ENCODE results near the gene RPP14. TPM values are rescaled to one million over a fixed set of nuclear protein-coding genes. Genes with fewer than 3 reads are reported as not detected.

Gene RPP14
- total and polyA plus RNA-seq, 10 of the 15 experiments (the other 5 are each of a cell fraction or from before 2014, with no cell fraction given) = 9.1 to 21.2 (median 12.7) TPM

GRCh38 chr3:58329150-58329921 lies 23.3 kb downstream of the RPP14 start:
- H3K9me3 ChIP-seq (replicated peaks; ENCODE audit: control insufficient read depth, insufficient read depth, low read length) = no peaks in the 10 kb centered on the region
- ChIA-PET RAD21 (ENCODE audit: unreplicated experiment) (no interaction called here), SMC1A (ENCODE audit: uncharacterized antibody, unreplicated experiment) (no interaction called here), CTCF (interaction anchor here (0.9 to 4.3 kb wide), 5 partner anchors 9 to 205 kb away, joined by 3 to 20 read pairs (median 4); partner anchors contain the start of genes HTD2 and RPP14), POLR2A (interaction anchor here (0.6 kb wide), 1 partner anchor 676 kb away, joined by 4 read pairs; no protein-coding TSS in a partner anchor)
- DNase-seq (ENCODE audit: low read depth, low spot score) (no peak), FAIRE-seq (peak; percentile 35), ATAC-seq (no peak)
- no peaks in the 10 kb centered on the region for H4K20me1 ChIP-seq (ENCODE audit: control insufficient read depth, insufficient read depth)
- peaks cover 5% of the 10 kb centered on the region for H3K79me2 ChIP-seq (ENCODE audit: control insufficient read depth, insufficient read depth, low read length)
- intact Hi-C loops (cut with micrococcal nuclease; ENCODE audit: unreplicated experiment) (no loop called here), in situ Hi-C loops (cut with MboI) (loop anchor here (5.0 to 10.0 kb wide), 3 partner anchors 83 to 205 kb away; partner anchors contain the start of gene ACOX2)
- no peak overlapping the region for H3K4me3 ChIP-seq
- 95% methylated on average over 8 of the region's 8 CpGs for WGBS (ENCODE audit: insufficient coverage, insufficient replicate concordance, low lambda C conversion rate, missing lambda C conversion rate)
- peaks cover 11% of the 10 kb centered on the region for H3K4me1 ChIP-seq (ENCODE audit: control insufficient read depth, insufficient read depth, low read length)
- no peaks in the 10 kb centered on the region for H3K27me3 ChIP-seq (replicated peaks in 1 of 2; ENCODE audit: control insufficient read depth in 2 of 2, insufficient read depth in 2 of 2, low read length in 1 of 2)
- H2AFZ ChIP-seq (ENCODE audit: control insufficient read depth, low read depth, low read length) = no peak overlapping the region
- no peak overlapping the region for H3K27ac ChIP-seq (ENCODE audit: control insufficient read depth, insufficient read depth)
- BruUV-seq (replicated peaks) = no TSS peak
- no peak overlapping the region for H3K9ac ChIP-seq (ENCODE audit: control insufficient read depth, insufficient read depth, low read length)
- no peaks in the 10 kb centered on the region for H3K36me3 ChIP-seq (ENCODE audit: control insufficient read depth in 2 of 2, insufficient read depth in 2 of 2, low read length in 1 of 2)
- H3K4me2 ChIP-seq (ENCODE audit: control insufficient read depth, insufficient read depth) = no peak overlapping the region
- no peak for TF ChIP-seq BCLAF1 (IDR thresholded peaks at IDR 0.05)
- no peak for TF ChIP-seq ZNF24 (IDR thresholded peaks at IDR 0.05)
- TF ChIP-seq POLR2AphosphoS2 (IDR thresholded peaks at IDR 0.05; ENCODE audit: low read depth, low read length) = no peak
- TF ChIP-seq TCF3 (IDR thresholded peaks at IDR 0.05; ENCODE audit: borderline replicate concordance, insufficient read depth, low read depth, low read length) = no peak
- no peak for TF ChIP-seq IRF4 (IDR thresholded peaks at IDR 0.05; ENCODE audit: low read depth, low read length)

Measured in GM12878 (cell line).